HG02884 (cell line): ENCODE measurements around the gene METTL16.
"Not testable (repeated sequence)": the region's sequence is repeated elsewhere in the genome, so short reads cannot be mapped to it uniquely, and the experiment has no call there.

Source experiments
- ATAC-seq: cut with Tn5 transposase; IDR thresholded peaks from one replicate; pipeline ENCODE4 v1.9.1; 2021; ENCODE audit warnings: mild to moderate bottlenecking, moderate library complexity; ENCODE audit not compliant: unreplicated experiment

Gene METTL16, protein sequence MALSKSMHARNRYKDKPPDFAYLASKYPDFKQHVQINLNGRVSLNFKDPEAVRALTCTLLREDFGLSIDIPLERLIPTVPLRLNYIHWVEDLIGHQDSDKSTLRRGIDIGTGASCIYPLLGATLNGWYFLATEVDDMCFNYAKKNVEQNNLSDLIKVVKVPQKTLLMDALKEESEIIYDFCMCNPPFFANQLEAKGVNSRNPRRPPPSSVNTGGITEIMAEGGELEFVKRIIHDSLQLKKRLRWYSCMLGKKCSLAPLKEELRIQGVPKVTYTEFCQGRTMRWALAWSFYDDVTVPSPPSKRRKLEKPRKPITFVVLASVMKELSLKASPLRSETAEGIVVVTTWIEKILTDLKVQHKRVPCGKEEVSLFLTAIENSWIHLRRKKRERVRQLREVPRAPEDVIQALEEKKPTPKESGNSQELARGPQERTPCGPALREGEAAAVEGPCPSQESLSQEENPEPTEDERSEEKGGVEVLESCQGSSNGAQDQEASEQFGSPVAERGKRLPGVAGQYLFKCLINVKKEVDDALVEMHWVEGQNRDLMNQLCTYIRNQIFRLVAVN

DNA sequence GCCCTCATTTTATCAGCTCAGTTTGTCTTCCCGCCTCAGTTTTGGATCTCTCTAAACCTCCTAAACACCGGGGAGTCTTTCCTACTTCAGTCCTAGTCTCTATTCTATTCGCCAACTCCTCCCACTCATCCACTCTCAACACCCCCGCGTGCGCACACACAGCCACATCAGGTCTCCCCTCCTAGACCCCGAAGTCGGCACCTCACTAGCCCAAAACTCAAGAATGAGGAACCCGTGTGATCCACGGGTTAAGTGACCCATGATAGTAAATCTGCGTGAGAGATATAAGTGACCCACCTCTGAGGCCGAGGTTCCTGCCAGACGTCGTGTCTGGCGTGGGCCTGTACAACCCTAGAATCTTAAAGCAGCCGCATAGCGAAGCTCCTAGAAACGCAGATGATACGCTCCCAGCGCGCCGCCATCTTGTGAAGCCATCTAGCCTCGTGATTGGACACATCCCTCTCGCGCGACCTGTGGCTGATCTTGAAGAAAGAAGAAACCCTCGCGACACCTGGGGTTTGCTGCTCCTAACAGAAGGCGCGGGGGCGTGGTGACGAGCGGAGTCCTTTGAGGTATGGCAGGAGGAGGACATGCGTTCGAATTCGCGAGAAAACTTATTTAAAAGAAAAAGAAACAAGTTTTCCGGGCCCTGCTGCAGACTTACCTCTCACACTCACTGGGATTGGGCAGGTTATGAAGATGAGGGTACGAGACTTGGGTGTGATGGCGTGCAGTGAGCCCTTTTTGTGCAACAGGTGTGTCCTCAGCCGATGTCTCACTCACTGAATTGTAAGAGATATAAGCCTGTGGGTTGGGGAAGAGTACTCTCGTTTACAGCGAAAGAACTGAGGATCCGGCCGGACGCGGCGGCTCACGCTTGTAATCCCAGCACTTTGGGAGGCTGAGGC is at the start of gene METTL16:
TSS of gene METTL16 (minus strand) at position 427 of the 908 bp plus-strand sequence. CDS start 9,557 bp downstream, outside the sequence.
- ATAC-seq = peak; percentile 88

DNA sequence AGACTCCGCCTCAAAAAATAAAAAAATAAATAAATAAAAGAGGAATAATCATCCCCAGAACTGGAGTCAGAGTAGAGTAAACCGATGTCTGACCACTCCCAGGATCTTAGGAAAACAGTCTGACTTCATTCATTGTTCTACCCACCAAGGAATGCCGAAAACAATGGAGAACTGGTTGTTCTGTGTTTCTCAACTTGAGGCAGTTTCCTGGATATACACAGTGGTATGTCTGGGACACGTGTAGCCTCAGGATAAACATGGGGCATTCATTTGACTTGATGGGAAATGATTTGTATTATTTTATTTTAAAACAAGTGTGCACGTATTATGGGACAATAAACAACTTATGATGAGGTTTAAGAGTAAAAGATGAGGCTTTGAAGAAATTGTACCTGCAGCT is 49.0 kb upstream of the METTL16 start:
- no peak for ATAC-seq

DNA sequence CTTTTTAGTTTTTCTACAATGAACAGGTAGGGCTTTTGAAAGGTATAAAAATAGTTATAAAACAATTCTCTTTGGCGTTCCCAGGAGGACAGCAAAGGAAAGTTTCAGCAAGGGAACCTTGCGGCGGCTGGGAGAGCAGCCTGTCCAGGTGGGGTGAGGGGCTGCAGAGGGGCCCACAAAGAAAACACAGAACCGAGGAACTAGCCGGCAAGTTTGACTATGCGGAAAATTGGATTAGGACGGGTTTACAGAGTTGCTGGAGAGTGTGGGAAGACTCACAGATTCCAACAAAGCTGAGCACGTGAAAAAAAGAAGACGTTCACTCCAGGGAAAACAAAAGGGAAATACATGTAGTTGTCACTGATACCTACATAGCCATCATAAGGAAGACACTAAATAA is 40.2 kb upstream of the METTL16 start:
- no peak for ATAC-seq

DNA sequence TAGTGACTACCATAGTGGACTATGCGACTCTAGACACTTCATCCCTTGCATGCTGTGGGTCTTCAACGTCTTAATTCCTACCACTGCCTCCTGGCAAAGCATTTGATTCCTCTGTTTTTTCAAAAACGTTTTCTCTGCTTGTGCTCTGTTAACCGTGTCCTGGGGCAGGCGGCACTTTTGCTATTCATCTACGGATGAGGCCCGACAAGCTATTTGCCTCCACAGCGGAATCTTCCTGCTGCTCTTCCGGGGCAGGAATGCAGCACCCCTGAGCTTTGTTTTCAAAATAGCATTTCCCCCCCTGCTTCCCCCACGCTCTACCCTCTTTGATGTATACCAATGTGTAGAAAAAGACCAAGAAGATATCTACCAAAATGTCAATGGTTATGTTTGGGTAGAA is 39.8 kb upstream of the METTL16 start:
- no peak for ATAC-seq

DNA sequence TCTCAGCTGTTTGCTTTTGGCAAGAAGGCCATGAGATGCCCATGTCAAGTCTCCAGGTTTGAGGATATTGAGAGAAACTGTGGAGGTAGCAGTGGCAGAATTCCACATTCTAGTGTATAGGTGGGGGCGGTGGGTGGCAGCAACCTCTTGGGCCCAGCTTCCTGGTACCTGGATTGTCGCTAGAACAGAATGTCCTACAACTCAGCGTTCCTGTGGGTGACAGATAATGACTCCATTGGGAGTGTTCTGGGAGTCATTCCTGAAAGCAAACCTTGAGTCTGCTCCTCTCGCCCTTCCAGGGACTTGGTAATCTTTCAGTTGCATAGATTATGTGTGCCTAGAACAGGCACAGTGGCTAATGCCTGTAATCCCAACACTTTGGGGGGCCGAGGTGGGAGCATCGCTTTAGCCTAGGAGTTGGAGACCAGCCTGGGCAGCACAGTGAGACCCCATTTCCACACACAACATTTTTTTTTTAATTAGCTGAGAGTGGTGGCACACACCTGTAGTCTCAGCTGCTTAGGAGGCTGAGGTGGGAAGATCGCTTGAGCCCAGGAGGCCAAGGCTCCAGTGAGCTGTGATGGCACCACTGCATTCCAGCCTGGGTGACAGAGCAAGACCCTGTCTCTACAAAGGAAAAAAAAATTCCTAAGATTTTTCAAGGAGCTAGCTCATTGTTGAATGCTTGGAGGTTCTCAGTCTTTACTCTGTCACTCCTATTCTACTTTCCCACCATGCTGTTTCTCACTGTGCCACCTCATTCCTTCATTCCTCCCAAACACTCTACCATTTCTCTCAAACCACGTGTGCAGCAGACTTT is 37.9 kb upstream of the METTL16 start:
- ATAC-seq = no peak

DNA sequence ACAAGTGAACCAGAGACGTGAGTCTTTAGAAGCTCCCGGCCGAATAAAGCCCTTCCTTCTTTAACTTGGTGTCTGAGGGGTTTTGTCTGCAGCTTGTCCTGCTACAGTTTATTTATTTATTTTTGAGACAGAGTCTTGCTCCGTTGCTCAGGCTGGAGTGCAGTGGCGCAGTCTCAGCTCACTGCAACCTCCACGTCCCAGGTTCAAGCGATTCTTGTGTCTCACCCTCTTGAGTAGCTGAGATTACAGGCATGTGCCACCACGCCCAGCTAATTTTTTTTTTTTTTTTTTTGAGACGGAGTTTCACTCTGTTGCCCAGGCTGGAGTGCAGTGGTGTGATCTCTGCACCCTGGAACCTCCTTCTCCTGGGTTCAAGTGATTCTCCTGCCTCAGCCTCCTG is 36.3 kb upstream of the METTL16 start:
- not testable (repeated sequence) for ATAC-seq

DNA sequence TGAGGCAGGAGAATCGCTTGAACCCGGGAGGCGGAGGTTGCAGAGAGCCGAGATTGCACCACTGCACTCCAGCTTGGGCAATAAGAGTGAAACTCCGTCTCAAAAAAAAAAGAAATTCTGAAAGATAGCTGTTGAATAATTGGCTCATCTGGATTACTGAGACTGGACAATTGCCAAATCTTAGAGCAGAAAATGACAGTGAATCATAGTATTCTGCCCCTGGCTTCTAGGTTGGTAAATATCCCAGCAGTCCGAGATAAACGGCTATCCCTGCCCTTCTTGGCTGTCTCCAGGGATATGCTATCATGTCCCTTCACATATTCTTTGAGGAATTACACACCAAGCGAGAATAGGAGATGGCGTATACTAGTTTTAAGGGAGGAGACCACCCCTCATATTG is 35.5 kb upstream of the METTL16 start:
- no peak for ATAC-seq

DNA sequence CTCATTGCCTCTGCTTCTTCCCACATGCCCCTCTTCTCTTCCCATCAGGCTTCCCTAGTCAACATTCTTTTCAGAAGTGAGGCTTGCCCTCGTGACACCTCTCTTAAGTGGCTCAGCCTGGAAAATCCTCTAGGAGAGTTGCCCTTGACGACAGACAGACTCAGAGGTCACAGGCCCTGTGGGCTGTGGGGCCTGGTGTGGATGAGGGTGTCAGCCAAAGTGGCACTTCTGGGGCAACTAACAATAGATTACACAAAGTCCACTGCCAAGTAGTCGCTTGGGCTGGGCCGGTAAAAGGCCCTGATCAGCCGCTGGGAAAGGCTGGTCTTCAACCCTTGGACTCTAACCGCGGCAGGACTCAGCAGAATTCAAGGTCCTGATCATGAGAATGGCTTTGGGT is 33.7 kb upstream of the METTL16 start:
- ATAC-seq = no peak

DNA sequence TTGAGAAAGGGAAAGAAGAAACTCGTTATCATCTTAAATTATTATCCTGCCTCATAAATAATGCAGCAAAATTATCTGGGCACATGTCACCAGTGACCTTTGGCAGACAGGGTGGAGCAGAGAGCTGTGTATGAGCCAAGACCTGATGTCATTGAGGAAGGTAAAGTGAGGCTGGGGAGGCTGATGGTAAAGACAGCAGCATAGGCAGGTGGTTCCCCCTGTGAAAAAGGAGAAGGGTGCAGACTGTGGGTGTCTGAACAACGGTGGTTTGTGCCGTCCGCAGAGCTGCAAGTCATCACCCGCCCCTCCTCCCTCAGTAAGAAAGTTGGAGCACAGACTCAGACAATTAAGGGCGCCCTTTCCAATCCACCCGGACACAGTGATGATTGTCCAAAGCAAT is 30.8 kb upstream of the METTL16 start:
- no peak for ATAC-seq

DNA sequence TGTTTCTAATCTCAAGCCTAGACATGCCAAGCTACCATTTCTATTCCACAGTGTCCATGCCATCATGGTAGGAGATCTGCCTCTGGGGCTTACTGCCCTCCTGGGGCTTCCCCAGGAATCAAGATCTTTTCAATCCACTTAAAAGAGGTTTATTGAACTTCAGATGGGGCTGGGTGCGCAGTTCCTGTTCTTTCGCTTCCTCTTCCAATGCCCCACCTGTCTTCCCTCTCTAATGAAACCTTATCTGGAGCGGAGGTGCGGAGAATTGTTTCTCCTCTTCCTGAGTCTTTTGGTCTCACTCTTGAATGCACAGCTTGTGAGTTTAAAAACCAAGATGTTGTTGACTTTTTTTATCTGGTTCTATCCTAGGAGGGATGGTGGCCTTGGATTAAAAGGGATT is 30.4 kb upstream of the METTL16 start:
- no peak for ATAC-seq

DNA sequence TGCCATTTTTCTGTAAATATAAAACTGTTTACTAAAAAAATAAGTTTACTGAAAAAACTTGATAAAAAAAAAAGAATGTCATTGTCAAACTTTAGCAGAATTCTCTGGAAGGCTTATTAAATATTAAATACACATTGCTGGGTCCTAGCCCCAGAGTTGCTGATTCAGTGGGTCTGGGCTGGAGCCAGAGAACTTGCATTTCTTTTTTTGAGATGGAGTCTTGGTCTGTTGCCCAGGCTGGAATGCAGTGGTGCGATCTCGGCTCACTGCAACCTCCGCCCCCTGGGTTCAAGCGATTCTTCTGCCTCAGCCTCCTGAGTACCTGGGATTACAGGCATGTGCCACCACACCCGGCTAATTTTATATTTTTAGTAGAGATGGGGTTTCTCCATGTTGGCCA is 25.9 kb upstream of the METTL16 start:
- ATAC-seq = not testable (repeated sequence)

DNA sequence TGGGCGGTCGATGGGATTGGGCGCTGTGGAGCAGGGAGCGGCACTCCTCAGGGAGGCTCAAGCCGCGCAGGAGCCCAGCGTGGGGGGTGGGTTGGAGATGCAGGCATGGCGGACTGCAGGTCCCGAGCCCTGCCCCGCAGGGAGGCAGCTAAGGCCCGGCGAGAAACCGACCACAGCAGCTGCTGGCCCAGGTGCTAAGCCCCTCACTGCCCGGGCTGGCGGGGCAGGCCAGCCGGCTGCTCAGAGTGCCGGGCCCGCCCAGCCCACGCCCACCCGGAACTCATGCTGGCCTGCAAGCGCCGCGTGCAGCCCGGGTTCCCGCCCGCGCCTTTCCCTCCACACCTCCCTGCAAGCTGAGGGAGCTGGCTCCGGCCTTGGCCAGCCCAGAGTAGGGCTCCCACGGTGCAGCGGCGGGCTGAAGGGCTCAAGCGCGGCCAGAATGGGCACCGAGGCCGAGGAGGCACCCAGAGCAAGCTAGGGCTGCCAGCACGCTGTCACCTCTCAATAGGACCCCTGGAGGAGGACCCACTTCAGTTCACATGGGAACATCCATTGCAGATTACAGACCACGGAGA is 20.5 kb upstream of the METTL16 start:
- no peak for ATAC-seq

DNA sequence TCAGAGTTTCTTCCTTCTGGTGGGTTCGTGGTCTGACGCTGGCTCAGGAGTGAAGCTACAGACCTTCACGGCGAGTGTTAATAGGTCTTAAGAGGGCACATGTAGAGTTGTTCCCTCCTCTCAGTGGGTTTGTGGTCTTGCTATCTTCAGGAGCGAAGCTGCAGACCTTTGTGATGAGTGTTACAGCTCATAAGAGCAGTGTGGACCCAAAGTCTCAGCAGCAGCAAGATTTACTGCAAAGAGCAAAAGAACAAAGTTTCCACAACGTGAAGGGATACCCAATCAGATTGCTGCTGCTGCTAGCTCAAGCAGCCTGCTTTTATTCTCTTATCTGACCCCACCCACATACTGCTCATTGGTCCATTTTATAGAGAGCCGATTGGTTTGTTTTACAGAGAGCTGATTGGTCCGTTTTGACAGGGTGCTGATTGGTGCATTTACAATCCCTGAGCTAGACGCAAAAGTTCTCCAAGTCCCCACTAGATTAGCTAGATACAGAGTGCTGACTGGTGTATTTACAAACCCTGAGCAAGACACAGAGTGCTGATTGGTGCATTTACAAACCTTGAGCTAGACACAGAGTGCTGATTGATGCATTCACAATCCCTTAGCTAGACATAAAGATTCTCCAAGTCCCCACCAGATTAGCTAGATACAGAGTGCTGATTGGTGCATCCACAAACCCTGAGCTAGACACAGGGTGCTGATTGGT is 19.7 kb upstream of the METTL16 start:
- not testable (repeated sequence) for ATAC-seq

DNA sequence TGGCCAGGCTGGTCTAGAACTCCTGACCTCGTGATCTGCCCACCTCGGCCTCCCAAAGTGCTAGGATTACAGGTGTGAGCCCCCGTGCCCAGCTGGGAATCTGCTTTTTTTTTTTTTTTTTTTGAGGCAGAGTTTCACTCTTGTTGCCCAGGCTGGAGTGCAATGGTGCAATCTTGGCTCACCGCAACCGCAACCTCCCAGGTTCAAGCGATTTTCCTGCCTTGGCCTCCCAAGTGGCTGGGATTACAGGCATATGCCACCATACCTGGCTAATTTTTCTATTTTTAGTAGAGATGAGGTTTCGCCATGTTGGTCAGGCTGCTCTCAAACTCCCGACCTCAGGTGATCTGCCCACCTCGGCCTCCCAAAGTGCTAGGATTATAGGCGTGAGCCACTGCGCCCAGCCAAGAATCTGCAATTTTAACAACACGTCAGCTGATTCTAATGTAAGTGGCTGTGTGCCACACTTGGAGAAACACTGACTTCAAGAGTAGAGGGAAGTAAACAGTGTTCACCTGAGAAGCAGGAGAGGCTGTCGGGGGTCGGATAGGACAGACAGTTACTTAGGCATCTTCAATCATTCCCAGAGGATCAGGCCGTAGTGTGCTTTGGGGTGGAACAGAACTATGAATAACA is 10.2 kb upstream of the METTL16 start:
- ATAC-seq = not testable (repeated sequence)

DNA sequence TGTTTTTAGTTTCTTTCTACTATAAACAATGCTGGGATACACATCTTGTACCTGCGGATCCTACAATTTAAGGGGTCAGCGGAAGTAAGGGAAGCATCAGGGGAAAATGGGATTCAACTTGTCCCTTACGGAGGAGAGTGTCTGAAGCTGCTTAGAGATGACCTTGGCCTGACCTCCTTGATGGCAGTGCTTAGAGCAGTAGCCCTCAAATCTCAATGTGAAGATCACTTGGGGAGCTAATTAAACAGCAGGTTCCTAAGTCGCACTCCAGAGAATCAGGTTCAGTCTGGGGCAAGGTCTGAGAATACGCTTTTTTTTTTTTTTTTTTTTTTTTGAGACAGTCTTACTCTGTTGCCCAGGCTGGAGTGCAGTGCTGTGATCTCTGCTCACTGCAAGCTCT is 9.6 kb upstream of the METTL16 start:
- no peak for ATAC-seq

DNA sequence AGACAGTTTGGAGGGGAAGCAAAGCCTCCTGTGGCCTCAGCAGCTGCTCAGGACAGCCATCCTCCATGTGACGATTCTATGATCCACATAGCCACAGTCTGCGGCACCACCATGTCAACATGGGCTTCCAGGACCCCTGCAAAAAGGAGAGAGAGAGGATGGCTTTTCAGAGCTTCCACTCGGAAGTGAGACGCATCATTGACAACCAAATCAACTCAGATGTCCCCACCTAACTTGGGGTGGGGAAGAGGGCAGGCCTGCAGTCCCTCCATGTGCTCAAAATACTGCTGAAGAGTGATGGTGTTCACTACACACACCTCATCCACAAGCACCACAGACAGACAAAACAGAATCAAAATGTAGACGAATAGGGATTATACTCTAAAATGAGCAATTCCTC is 5.9 kb upstream of the METTL16 start:
- no peak for ATAC-seq

DNA sequence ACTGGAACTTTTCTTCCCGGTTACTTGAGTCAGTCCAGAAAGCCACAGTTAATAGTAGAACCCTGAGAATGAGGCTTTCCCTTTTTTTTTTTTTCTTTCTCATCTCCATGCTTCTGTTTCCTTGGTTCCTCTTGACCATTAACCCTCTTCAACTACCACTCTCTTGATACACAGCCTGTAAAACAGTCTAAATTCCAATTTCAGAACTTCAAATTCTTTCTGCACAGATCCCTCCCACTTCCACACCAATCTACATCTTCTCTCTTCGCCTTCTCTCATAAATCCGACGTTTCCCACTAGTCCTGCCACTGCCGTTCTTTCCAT is 588 bp downstream of the METTL16 start:
- ATAC-seq = no peak

DNA sequence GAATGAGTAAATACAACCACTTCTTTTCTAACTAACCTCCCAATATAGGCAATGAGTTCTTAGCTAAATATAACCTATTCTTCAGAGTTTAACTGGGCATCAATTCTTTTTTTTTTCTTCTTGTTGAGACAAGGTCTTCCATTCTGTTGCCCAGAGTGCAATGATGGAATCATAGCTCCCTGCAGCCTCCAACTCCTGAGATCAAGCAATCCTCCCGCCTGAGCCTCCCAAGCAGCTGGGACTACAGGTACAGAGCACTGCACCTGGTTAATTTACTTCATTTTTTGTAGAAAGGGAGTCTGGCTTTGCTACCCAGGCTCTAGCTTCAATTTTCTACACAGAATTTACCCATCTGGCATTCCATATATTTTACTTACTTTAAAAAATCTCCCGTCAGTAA is 1.1 kb downstream of the METTL16 start:
- no peak for ATAC-seq

DNA sequence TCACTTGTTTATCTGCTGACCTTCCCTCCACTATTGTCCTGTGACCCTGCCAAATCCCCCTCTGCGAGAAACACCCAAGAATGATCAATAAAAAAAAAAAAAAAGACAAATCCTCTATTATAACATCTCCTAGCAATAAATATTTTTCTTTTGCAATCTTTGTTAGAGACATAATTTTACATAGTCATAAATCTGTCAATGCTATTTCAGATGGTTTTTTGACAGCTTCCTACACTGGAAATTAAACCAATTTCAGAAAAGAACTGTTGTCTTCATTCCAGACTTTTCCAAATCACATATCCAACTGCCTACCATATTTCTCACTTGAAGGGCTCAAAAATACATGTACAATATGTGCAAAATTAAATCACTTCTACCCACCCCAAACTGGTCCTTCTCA is 3.7 kb downstream of the METTL16 start:
- ATAC-seq = no peak
